ENCODE measurements around the gene CCDC59.

The CCDC59 gene

DNA sequence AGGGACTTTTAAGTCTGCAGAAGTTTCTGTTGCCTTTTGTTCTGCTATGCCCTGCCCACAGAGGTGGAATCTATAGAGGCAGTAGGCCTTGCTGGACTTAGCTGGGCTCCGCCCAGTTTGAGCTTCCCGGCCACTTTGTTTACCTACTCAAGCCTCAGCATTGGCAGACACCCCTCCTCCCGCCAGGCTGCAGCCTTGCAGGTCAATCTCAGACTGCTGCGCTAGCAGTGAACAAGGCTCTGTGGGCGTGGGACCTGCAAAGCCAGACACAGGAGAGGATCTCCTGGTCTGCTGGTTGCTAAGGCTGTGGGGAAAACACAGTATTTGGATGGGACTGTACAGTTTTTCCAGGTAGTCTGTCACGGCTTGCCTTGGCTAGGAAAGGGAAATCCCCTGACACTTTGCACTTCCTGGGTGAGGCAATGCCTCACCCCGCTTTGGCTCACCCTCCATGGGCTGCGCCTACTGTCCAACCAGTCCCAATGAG is 43.7 kb downstream of the CCDC59 start:
- DNase-seq: no peak

All from NCI-H748 treated with DMSO at 0.1 percent for 48 hours (cell line).